ENCODE data around the gene GRIA2. TPM values are rescaled to one million over a fixed set of nuclear protein-coding genes. Genes with fewer than 3 reads are reported as not detected.

GRIA2 gene
- polyA plus RNA-seq, 3 donors, result 0.86 to 1.3 (median 0.88) TPM

DNA sequence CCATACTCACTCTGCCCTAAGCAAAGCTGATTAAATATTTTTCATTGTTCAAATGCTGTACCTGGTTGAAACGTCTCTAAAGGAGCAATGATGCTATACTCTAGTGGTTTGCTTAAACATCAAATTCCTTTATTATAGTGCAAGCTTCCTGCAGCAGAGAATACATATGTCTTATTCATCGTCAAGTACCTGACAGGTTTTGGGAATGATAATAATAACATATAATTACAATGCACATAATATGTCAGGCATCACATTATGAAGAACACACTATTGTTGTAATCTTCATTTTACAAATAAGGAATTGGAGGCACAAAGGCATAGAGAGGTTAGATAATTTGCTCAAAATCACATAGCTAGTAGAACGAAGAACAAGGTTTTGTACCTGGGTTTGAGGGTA, 151.6 kb downstream of the GRIA2 start:
- DNase-seq, result no peak

DNA sequence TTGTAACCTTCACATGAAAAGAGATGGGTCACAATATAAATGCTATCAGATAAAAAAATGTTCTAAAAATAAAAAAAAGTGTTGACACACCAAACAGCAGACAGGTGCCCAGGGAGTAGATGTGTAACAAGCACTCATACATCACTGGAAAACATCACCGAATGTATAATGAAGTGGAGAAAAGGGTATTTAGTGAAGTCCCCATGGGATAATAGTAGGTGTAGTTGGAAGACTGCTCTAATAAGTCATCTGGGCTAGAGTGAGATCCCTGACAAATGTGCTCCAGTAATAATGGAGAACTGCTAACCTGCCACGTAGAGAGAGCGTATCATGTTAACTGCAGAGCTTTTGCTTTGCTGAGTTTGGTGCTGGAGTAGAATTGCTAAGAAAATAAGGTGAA, 152.0 kb downstream of the GRIA2 start:
- DNase-seq, result no peak

DNA sequence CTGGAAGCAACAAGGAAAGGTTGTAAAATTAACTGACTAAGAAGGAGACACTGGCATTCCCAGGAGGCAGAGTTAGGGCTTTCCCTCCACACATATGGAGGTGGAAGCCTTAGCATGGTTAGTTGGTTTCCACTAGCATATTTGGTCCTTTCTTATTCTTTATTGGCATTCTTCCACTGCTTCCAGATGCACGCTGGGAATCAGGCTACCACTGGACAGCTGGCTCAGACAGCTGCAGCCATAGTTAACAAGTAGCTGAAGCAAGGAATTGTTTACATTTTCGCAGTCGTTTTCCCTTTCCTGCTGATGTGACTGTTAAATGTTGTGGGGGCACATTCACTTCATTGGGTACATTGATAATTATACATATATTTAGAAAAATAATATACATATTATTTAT, 169.2 kb downstream of the GRIA2 start:
- DNase-seq, result no peak

DNA sequence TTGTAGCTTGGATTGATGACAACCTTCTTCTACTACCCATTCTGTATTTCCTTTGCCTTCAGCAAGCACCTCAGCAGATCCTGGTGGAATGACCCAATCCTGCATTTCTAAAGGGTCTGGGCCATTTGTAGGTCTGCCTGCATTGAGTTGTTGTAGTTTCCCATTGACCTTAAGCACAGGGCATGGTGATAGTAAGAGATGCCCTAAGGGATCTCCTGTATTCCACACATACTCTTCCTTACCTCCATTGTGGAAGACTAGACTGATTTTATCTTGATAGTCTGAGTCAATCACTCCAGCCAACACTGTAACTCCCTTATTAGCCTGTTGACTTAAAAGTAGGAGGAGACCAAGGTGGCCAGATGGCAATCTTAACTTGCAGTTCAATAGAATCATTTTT, 184.5 kb downstream of the GRIA2 start:
- no peak for DNase-seq

Other genes starting within 250 kb of the GRIA2 start
- 10 to 100 TPM; 66.7 to 71.7 (median 68.6) TPM for gene PDGFC, start 248.9 kb upstream of the GRIA2 start, polyA plus RNA-seq (ENCODE audit: insufficient read length in 3 of 3)
- 10 to 100 TPM; 11.8 to 11.9 (median 11.8) TPM for gene GLRB, start 144.6 kb upstream of the GRIA2 start, polyA plus RNA-seq (ENCODE audit: insufficient read length in 3 of 3)